RWPE1 (cell line): ENCODE measurements around the gene NR4A2.

ENCODE experiments used
- CTCF ChIA-PET: fragments of 350-600 bp; sonication (Branson Sonifier 250); formaldehyde crosslinking; extraction: SDS; loops from one replicate; lab custom pipeline; 2021; lab: Yijun Ruan, JAX
- POLR2A ChIA-PET: fragments of 400-600 bp; formaldehyde crosslinking; extraction: SDS; loops from one replicate; lab custom pipeline; 2020; ENCODE audit warnings: antibody characterized with exemption; ENCODE audit not compliant: low non-redundant PET; lab: Yijun Ruan, JAX
- DNase-seq: peaks from one replicate; pipeline ENCODE4 v3.0.0; 2012; ENCODE audit warnings: low spot score
- H3K27ac ChIP-seq: fragments of 450-650 bp; 2 replicates; pipeline ENCODE4 v1.5.1; 2017
- TF ChIP-seq, protein P1 (sequence below): fragments of 450-650 bp; conservative IDR thresholded peaks from 2 replicates; pipeline ENCODE4 v1.5.1; 2017; ENCODE audit warnings: low read depth, mild to moderate bottlenecking

The NR4A2 gene

DNA sequence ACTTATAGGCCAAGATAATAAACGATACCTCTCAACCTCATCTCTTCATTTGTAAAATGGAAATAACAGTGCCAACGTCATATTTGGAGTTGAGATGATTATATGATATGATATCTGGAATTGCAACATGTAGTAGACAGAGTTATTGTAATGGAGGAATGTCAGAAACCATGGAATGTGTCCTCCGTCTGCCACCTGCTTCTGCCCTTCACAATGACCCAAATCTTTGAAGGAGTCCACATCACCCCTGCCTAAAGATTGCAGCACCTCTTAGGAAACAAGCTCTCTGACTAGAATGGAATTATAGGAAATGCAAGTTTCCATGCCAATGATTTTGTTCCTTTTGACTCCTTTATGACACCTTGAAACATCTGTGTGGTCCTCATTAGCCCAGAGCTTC lies 14.9 kb downstream of the NR4A2 start:
- POLR2A ChIA-PET: no interaction called here
- no peak overlapping the region for H3K27ac ChIP-seq

DNA sequence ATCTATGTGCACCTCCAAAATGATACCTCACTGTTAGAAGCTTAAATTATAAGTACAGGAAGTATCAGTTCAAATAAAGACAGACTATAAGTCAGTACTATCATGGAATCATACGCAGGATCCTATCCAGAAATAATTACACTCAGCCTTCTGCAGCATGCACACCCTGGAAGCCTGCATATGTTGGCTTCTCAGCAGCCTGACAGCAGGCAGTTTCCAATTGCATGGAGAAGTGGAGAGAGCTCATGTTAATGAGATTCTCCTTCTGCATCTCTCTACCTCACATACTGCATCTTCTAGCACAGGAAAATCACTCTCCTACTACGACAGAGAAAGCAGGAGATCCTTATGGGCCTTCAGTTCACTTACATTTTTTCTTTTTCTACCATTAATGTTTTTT lies 20.5 kb downstream of the NR4A2 start:
- TF ChIP-seq, protein P1, sequence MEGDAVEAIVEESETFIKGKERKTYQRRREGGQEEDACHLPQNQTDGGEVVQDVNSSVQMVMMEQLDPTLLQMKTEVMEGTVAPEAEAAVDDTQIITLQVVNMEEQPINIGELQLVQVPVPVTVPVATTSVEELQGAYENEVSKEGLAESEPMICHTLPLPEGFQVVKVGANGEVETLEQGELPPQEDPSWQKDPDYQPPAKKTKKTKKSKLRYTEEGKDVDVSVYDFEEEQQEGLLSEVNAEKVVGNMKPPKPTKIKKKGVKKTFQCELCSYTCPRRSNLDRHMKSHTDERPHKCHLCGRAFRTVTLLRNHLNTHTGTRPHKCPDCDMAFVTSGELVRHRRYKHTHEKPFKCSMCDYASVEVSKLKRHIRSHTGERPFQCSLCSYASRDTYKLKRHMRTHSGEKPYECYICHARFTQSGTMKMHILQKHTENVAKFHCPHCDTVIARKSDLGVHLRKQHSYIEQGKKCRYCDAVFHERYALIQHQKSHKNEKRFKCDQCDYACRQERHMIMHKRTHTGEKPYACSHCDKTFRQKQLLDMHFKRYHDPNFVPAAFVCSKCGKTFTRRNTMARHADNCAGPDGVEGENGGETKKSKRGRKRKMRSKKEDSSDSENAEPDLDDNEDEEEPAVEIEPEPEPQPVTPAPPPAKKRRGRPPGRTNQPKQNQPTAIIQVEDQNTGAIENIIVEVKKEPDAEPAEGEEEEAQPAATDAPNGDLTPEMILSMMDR: no peak
- no peak for DNase-seq
- no peak overlapping the region for H3K27ac ChIP-seq
- ChIA-PET POLR2A (no interaction called here), CTCF (no interaction called here)

More for the DNA sequence above, 14.9 kb downstream of the NR4A2 start:
- TF ChIP-seq, protein P1: no peak
- CTCF ChIA-PET: interaction anchor here (0.5 kb wide), 1 partner anchor 245 kb away, joined by 3 read pairs; no protein-coding TSS in a partner anchor
- DNase-seq: no peak

DNA sequence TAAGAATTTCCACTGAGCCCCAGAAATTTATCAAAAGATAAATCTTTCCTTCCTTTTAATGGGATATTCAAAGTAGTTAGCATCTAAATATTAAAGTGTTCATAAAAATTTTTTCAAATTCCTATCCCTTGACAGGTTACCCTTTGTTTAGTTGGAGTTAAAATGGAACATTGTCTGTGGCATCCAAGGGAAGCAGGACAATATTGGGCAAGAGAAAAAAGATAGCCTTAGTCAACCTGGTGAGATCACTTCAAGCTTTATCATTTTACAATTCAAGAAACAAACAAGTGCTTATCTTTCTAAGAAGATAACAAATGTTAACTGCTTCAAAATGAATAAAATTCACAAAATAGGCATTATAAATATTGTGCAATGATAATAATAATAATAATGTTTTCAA lies 21.7 kb downstream of the NR4A2 start:
- H3K27ac ChIP-seq: no peak overlapping the region
- TF ChIP-seq, protein P1: no peak
- ChIA-PET CTCF (interaction anchor here (0.7 kb wide), 1 partner anchor 16 kb away, joined by 3 read pairs; no protein-coding TSS in a partner anchor), POLR2A (no interaction called here)
- DNase-seq: no peak

DNA sequence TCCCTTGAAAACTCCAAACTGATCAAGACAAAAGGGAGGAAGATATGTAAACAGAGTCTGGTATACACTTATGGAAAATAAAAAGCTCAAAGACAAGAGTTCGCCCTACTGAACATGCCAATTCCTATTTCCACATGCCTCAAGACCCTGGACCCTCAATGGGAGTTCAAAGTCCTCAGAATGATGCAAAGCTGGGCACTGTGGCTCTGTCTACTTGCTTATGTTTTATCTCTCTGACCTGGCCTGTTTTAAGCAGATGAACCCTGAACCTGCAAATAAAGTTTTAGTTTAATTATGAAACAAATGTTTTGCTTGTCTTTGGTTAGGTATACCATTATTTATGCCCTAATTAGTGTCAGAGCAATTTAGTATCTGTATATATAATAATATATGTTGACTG lies 22.6 kb downstream of the NR4A2 start:
- TF ChIP-seq, protein P1: no peak
- H3K27ac ChIP-seq: no peak overlapping the region
- ChIA-PET CTCF (interaction anchor here (0.7 kb wide), 1 partner anchor 15 kb away, joined by 3 read pairs; no protein-coding TSS in a partner anchor), POLR2A (no interaction called here)
- DNase-seq: no peak

DNA sequence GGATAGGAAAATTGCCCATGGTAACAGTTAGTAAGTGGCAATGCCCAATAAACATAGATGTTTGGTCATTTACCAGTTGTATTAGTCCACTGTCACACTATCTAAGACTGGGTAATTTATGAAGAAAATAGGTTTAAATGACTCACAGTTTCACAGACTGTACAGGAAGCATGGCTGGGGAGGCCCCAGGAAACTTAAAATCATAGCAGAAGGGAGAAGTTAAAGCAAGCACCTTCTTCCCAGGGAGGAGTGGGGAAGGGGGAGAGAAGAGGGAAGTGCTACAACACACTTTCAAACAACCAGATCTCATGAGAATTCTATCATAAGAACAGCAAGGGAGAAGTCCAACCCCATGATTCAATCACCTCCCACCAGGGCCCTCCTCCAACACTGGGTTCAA lies 23.4 kb downstream of the NR4A2 start:
- ChIA-PET CTCF (no interaction called here), POLR2A (no interaction called here)
- TF ChIP-seq, protein P1: no peak
- DNase-seq: no peak
- no peak overlapping the region for H3K27ac ChIP-seq

DNA sequence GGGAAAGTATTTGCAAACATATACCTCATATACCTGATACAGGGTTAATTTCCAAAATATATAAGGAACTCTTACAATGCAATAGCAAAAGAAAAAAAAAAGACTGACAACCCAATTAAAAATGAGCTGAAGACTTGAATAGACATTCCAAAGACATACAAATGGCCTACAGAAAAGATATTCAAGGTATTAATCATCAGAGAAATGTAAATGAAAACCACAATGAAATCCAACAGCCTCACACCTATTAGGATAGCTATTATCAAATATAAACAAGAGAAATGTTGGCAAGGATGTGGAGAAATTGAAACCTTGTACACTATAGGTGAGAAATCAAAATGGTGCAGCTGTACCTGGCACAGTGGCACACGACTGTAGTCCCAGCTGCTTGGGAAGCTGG lies 25.7 kb downstream of the NR4A2 start:
- ChIA-PET CTCF (no interaction called here), POLR2A (no interaction called here)
- TF ChIP-seq, protein P1: no peak
- no peak overlapping the region for H3K27ac ChIP-seq
- peak; percentile 4 for DNase-seq
